C4-2B (cell line): ENCODE measurements around the gene ADGRA3.

ENCODE experiments used
- H3K27ac ChIP-seq: fragments of 450-650 bp; 2 replicates; pipeline ENCODE4 v1.5.1; 2017
- CTCF ChIP-seq: fragments of 450-650 bp; conservative IDR thresholded peaks from 2 replicates; pipeline ENCODE4 v1.5.1; 2017; ENCODE audit warnings: mild to moderate bottlenecking
- ZFX ChIP-seq: fragments of 450-650 bp; IDR thresholded peaks from 2 replicates; pipeline ENCODE4 v1.6.1; 2017

The ADGRA3 gene

GRCh38 chr4:22458098-22458497 lies 57.8 kb downstream of the ADGRA3 start:
- TF ChIP-seq CTCF (no peak), ZFX (no peak)
- H3K27ac ChIP-seq: no peak overlapping the region

GRCh38 chr4:22457348-22457747 lies 58.5 kb downstream of the ADGRA3 start:
- TF ChIP-seq ZFX: no peak
- no peak for TF ChIP-seq CTCF
- no peak overlapping the region for H3K27ac ChIP-seq

GRCh38 chr4:22456291-22456690 lies 59.6 kb downstream of the ADGRA3 start:
- H3K27ac ChIP-seq: no peak overlapping the region
- TF ChIP-seq ZFX (no peak), CTCF (no peak)

- no peak overlapping the region for H3K27ac ChIP-seq
- TF ChIP-seq ZFX: no peak
- TF ChIP-seq CTCF: no peak
These were observed 60.9 kb downstream of the ADGRA3 start for GRCh38 chr4:22454955-22455354.

- TF ChIP-seq ZFX: no peak
- TF ChIP-seq CTCF: no peak
- no peak overlapping the region for H3K27ac ChIP-seq
These were observed 61.5 kb downstream of the ADGRA3 start for GRCh38 chr4:22454216-22454838.

GRCh38 chr4:22444813-22445212 lies 71.1 kb downstream of the ADGRA3 start:
- H3K27ac ChIP-seq: no peak overlapping the region
- TF ChIP-seq ZFX (no peak), CTCF (no peak)

- H3K27ac ChIP-seq: no peak overlapping the region
- TF ChIP-seq ZFX (no peak), CTCF (no peak)
These were observed 72.9 kb downstream of the ADGRA3 start for GRCh38 chr4:22442956-22443355.
